OCI-LY3 (cell line): ENCODE data around the gene TRIM14.
"Not testable (repeated sequence)": the region's sequence is repeated elsewhere in the genome, so short reads cannot be mapped to it uniquely, and the experiment has no call there.

ENCODE experiments used
- H2AFZ ChIP-seq: fragments of 200-600, 300-600 bp; shearing (Covaris generic); 2 replicates; pipeline ENCODE4 v1.6.0; 2014; ENCODE audit warnings: antibody characterized with exemption, low read depth, low read length
- H3K27ac ChIP-seq: fragments of 200-600, 300-600 bp; sonication (generic); 2 replicates; pipeline ENCODE4 v1.5.1; 2014; ENCODE audit warnings: mild to moderate bottlenecking, low read length, moderate library complexity, mixed read lengths
- H3K27me3 ChIP-seq: fragments of 200-600, 300-600 bp; sonication (generic); 2 replicates; pipeline ENCODE4 v1.6.1; 2014; ENCODE audit warnings: low read depth, low read length, mixed read lengths
- H3K36me3 ChIP-seq: fragments of 200-600, 300-600 bp; sonication (generic); replicated peaks from 2 replicates; pipeline ENCODE3; 2014; ENCODE audit warnings: low read depth, low read length, mixed read lengths
- H3K4me1 ChIP-seq: fragments of 300-600, 200-600 bp; sonication (generic); 2 replicates; pipeline ENCODE4 v1.6.1; 2014; ENCODE audit warnings: low read length, mixed read lengths
- H3K4me2 ChIP-seq: fragments of 200-600, 300-600 bp; sonication (generic); 2 replicates; pipeline ENCODE4 v1.6.1; 2014; ENCODE audit warnings: low read length, mixed read lengths
- H3K4me3 ChIP-seq: fragments of 300-600, 200-600 bp; sonication (generic); 2 replicates; pipeline ENCODE4 v1.5.1; 2014; ENCODE audit warnings: antibody characterized with exemption, mild to moderate bottlenecking, low read length, moderate library complexity
- H3K79me2 ChIP-seq: fragments of 300-600, 200-600 bp; shearing (Covaris generic); 2 replicates; pipeline ENCODE4 v1.6.1; 2014; ENCODE audit warnings: mild to moderate bottlenecking, low read length, mixed read lengths
- H3K9ac ChIP-seq: fragments of 300-600, 200-600 bp; shearing (Covaris generic); 2 replicates; pipeline ENCODE4 v1.6.0; 2014; ENCODE audit warnings: mild to moderate bottlenecking, low read length, moderate library complexity
- H3K9me3 ChIP-seq: fragments of 200-600, 300-600 bp; shearing (Covaris generic); 2 replicates; pipeline ENCODE4 v1.6.1; 2014; ENCODE audit warnings: low read length, mixed read lengths; ENCODE audit not compliant: insufficient read depth
- H4K20me1 ChIP-seq: fragments of 200-600, 300-600 bp; sonication (generic); 2 replicates; pipeline ENCODE4 v1.6.1; 2016; ENCODE audit warnings: low read length, mixed read lengths; ENCODE audit not compliant: insufficient read depth
- CTCF ChIP-seq: fragments of 200-600, 300-600 bp; sonication (generic); IDR thresholded peaks from 2 replicates; pipeline ENCODE4 v1.5.1; 2014; ENCODE audit warnings: antibody characterized with exemption, low read length, low read depth
- EZH2phosphoT487 ChIP-seq: fragments of 200-600 bp; shearing (Covaris generic); IDR thresholded peaks from 2 replicates; pipeline ENCODE4 v1.6.1; 2018; ENCODE audit warnings: antibody characterized with exemption, mixed run types, low read depth

The TRIM14 gene

GRCh38 chr9:98021306-98022040, 97.5 kb downstream of the TRIM14 start:
- H3K4me1 ChIP-seq: no peaks in the 10 kb centered on the region
- no peaks in the 10 kb centered on the region for H3K27me3 ChIP-seq
- peaks cover 27% of the 10 kb centered on the region for H3K36me3 ChIP-seq
- H4K20me1 ChIP-seq: no peaks in the 10 kb centered on the region
- H3K9me3 ChIP-seq: no peaks in the 10 kb centered on the region
- no peak overlapping the region for H3K27ac ChIP-seq
- no peak overlapping the region for H3K9ac ChIP-seq
- H2AFZ ChIP-seq: no peak overlapping the region
- H3K4me3 ChIP-seq: no peak overlapping the region
- TF ChIP-seq EZH2phosphoT487: no peak
- no peak for TF ChIP-seq CTCF
- no peak overlapping the region for H3K4me2 ChIP-seq
- no peaks in the 10 kb centered on the region for H3K79me2 ChIP-seq

GRCh38 chr9:98020476-98021145, 98.4 kb downstream of the TRIM14 start:
- Histone ChIP-seq H2AFZ (no peak overlapping the region), H3K27me3 (no peaks in the 10 kb centered on the region), H3K27ac (no peak overlapping the region), H3K9me3 (no peaks in the 10 kb centered on the region), H3K36me3 (peaks cover 35% of the 10 kb centered on the region), H4K20me1 (no peaks in the 10 kb centered on the region), H3K9ac (no peak overlapping the region), H3K4me1 (no peaks in the 10 kb centered on the region), H3K4me3 (no peak overlapping the region), H3K4me2 (no peak overlapping the region), H3K79me2 (no peaks in the 10 kb centered on the region)
- TF ChIP-seq CTCF (no peak), EZH2phosphoT487 (no peak)

GRCh38 chr9:98019869-98020268, 99.2 kb downstream of the TRIM14 start:
- not testable (repeated sequence) for H3K9ac ChIP-seq, H3K79me2 ChIP-seq, H4K20me1 ChIP-seq, H3K4me1 ChIP-seq, H3K27me3 ChIP-seq, H3K4me2 ChIP-seq, H3K9me3 ChIP-seq, H2AFZ ChIP-seq, H3K27ac ChIP-seq, H3K4me3 ChIP-seq
- H3K36me3 ChIP-seq: peaks cover 38% of the 10 kb centered on the region
